A549 (cell line): ENCODE results near the gene THEM5. TPM values are rescaled to one million over a fixed set of nuclear protein-coding genes. Genes with fewer than 3 reads are reported as not detected.
"Not testable (repeated sequence)": the region's sequence is repeated elsewhere in the genome, so short reads cannot be mapped to it uniquely, and the experiment has no call there.

Source experiments
- ATAC-seq, 2 experiments: fragments of 200-7000 bp in 1 of 2; fragments of >200 bp in 1 of 2; cut with Nextera tagmentation in 1 of 2; cut with Tn5 transposase in 1 of 2; 3 replicates each; pipeline versions ENCODE4 v1.8.0 to v1.9.1; 2018 to 2020; ENCODE audit warnings: mild to moderate bottlenecking in 1 of 2, moderate library complexity in 1 of 2
- CTCF ChIA-PET: fragments of 300-600 bp; sonication (Branson Sonifier 250); formaldehyde crosslinking; extraction: SDS; loops from one replicate; lab custom pipeline; 2021; ENCODE audit warnings: antibody characterized with exemption, inconsistent platforms; lab: Yijun Ruan, JAX
- POLR2A ChIA-PET: fragments of 350-600 bp; formaldehyde crosslinking; extraction: SDS; loops from one replicate; lab custom pipeline; 2021; ENCODE audit warnings: antibody characterized with exemption, inconsistent platforms; lab: Yijun Ruan, JAX
- DNase-seq, 2 experiments: peaks; one replicate each; pipeline versions ENCODE4 v3.0.0 to v3.0.0-alpha.2; 2011 to 2016; ENCODE audit warnings: low read depth in 1 of 2, low spot score in 1 of 2
- FAIRE-seq: peaks from 2 replicates; lab custom pipeline; 2011; peaks lifted over from hg19 to GRCh38; lab: Jason Lieb, UNC
- H3K27ac ChIP-seq, 2 experiments: fragments of >200 bp; sonication (Bioruptor Twin); formaldehyde crosslinking; 3 replicates each; pipeline ENCODE4 v1.5.1; 2016 to 2017
- H3K4me1 ChIP-seq: fragments of >200 bp; sonication (Bioruptor Twin); formaldehyde crosslinking; 3 replicates; pipeline ENCODE4 v1.6.1; 2016
- H3K4me2 ChIP-seq: fragments of >200 bp; sonication (Bioruptor Twin); formaldehyde crosslinking; 3 replicates; pipeline ENCODE4 v1.6.1; 2016
- H3K4me3 ChIP-seq: fragments of >200 bp; sonication (Bioruptor Twin); formaldehyde crosslinking; 3 replicates; pipeline ENCODE4 v1.5.1; 2016
- H3K9me3 ChIP-seq: fragments of >200 bp; sonication (Bioruptor Twin); formaldehyde crosslinking; 3 replicates; pipeline ENCODE4 v1.6.1; 2016
- BHLHE40 ChIP-seq: IDR thresholded peaks from 2 replicates; pipeline ENCODE4 v1.6.1; 2012; ENCODE audit warnings: low read depth, low read length, inconsistent platforms
- CBX8 ChIP-seq: fragments of 200-600 bp; sonication (generic); IDR thresholded peaks from 2 replicates; pipeline ENCODE4 v1.6.1; 2016
- CTCF ChIP-seq: fragments of >200 bp; sonication (Bioruptor Twin); formaldehyde crosslinking; IDR thresholded peaks from 3 replicates; pipeline ENCODE4 v1.5.1; 2016
- EHMT2 ChIP-seq: fragments of 200-600 bp; sonication (generic); IDR thresholded peaks from 2 replicates; pipeline ENCODE4 v1.6.1; 2016; ENCODE audit warnings: antibody characterized with exemption, low read depth, mild to moderate bottlenecking, moderate library complexity
- FOSB ChIP-seq: fragments of 250-450 bp; sonication (Bioruptor Pico); IDR thresholded peaks from 2 replicates; pipeline ENCODE4 v1.5.0; 2020; ENCODE audit warnings: mild to moderate bottlenecking, moderate library complexity
- HOXA7 ChIP-seq: fragments of 250-450 bp; sonication (Bioruptor Pico); IDR thresholded peaks from 2 replicates; pipeline ENCODE4 v1.5.0; 2020; ENCODE audit warnings: mild to moderate bottlenecking, moderate library complexity
- HOXB13 ChIP-seq: fragments of 250-450 bp; sonication (Bioruptor Pico); IDR thresholded peaks from 2 replicates; pipeline ENCODE4 v1.5.0; 2020; ENCODE audit warnings: low read depth, mild to moderate bottlenecking, moderate library complexity
- HOXB5 ChIP-seq: fragments of 250-450 bp; sonication (Bioruptor Pico); IDR thresholded peaks from 2 replicates; pipeline ENCODE4 v1.5.0; 2020; ENCODE audit warnings: mild to moderate bottlenecking, moderate library complexity
- KDM1A ChIP-seq: fragments of 200-600 bp; sonication (generic); IDR thresholded peaks from 2 replicates; pipeline ENCODE4 v1.6.1; 2016; ENCODE audit warnings: low read depth, mild to moderate bottlenecking
- MAFK ChIP-seq: fragments of 450-650 bp; IDR thresholded peaks from 2 replicates; pipeline ENCODE4 v1.6.1; 2014; ENCODE audit not compliant: partially characterized antibody
- MAZ ChIP-seq: fragments of 150-350 bp; IDR thresholded peaks from 2 replicates; pipeline ENCODE4 v1.6.1; 2014; ENCODE audit warnings: antibody characterized with exemption, low read depth, low read length, borderline replicate concordance
- MYC ChIP-seq: IDR thresholded peaks from 2 replicates; pipeline ENCODE4 v1.6.1; 2012; ENCODE audit warnings: mild to moderate bottlenecking, inconsistent platforms, low read length, improper control_type of control experiment, borderline replicate concordance
- PHF8 ChIP-seq: fragments of 200-600 bp; sonication (generic); IDR thresholded peaks from 2 replicates; pipeline ENCODE4 v1.6.1; 2016; ENCODE audit warnings: low read depth, mild to moderate bottlenecking, antibody characterized with exemption, moderate library complexity, borderline replicate concordance
- POLR2A ChIP-seq: IDR thresholded peaks from 2 replicates; pipeline ENCODE4 v1.6.1; 2012; ENCODE audit warnings: mild to moderate bottlenecking, low read length
- RAD21 ChIP-seq, 2 experiments: fragments of >200 bp in 1 of 2; sonication (Bioruptor Twin) in 1 of 2; formaldehyde crosslinking in 1 of 2; IDR thresholded peaks in 1 of 2; conservative IDR thresholded peaks in 1 of 2; 2 replicates in 1 of 2; 3 replicates in 1 of 2; pipeline ENCODE4 v1.6.1; 2012 to 2018; ENCODE audit warnings: inconsistent platforms in 1 of 2
- RCOR1 ChIP-seq: fragments of 150-350 bp; IDR thresholded peaks from 2 replicates; pipeline ENCODE4 v1.6.1; 2014; ENCODE audit warnings: antibody characterized with exemption, low read length, low read depth
- RFX5 ChIP-seq: fragments of 450-650 bp; IDR thresholded peaks from 2 replicates; pipeline ENCODE4 v1.7.1; 2014; ENCODE audit warnings: antibody characterized with exemption, mild to moderate bottlenecking, moderate library complexity
- SMC3 ChIP-seq: fragments of >200 bp; sonication (Bioruptor Twin); formaldehyde crosslinking; IDR thresholded peaks from 3 replicates; pipeline ENCODE4 v1.6.1; 2018; ENCODE audit warnings: inconsistent platforms
- TFCP2L1 ChIP-seq: fragments of 250-450 bp; sonication (Bioruptor Pico); IDR thresholded peaks from 2 replicates; pipeline ENCODE4 v1.5.0; 2021; ENCODE audit warnings: mild to moderate bottlenecking
- ZSCAN20 ChIP-seq: fragments of 250-450 bp; sonication (Bioruptor Pico); IDR thresholded peaks from 2 replicates; pipeline ENCODE4 v1.8.0; 2022; ENCODE audit warnings: mild to moderate bottlenecking, moderate library complexity
- WGBS: methylation state at CpG from one replicate; pipeline ENCODE4 v1.1.6; 2017; ENCODE audit errors: missing lambda C conversion rate; 5-methylcytosine and 5-hydroxymethylcytosine counted together
- polyA plus RNA-seq, 4 experiments: library from polyadenylated mRNA; depleted of rRNA in 3 of 4; stranded (reverse); fragments of >200 nt; fragmentation: RNase III in 1 of 4; extraction: RNeasy Plus Mini Kit Qiagen cat#74134 plus additional on column Dnase treatment in 1 of 4; gene quantifications; 2 replicates in 3 of 4; 3 replicates in 1 of 4; pipeline ENCODE4 v1.2.3, GENCODE V29; 2011 to 2017
- TF ChIP-seq, protein P1 (sequence below): IDR thresholded peaks from 2 replicates; pipeline ENCODE4 v1.6.1; 2012
- TF ChIP-seq, protein P2 (sequence below): fragments of 150-350 bp; IDR thresholded peaks from 2 replicates; pipeline ENCODE4 v1.6.1; 2014; ENCODE audit warnings: low read depth, mild to moderate bottlenecking, low read length
- TF ChIP-seq, protein P3 (sequence below): IDR thresholded peaks from 2 replicates; pipeline ENCODE4 v1.6.1; 2012

THEM5 gene
- polyA plus RNA-seq, 2 of the 4 experiments (the other 2 are of a cell fraction), result not detected

DNA sequence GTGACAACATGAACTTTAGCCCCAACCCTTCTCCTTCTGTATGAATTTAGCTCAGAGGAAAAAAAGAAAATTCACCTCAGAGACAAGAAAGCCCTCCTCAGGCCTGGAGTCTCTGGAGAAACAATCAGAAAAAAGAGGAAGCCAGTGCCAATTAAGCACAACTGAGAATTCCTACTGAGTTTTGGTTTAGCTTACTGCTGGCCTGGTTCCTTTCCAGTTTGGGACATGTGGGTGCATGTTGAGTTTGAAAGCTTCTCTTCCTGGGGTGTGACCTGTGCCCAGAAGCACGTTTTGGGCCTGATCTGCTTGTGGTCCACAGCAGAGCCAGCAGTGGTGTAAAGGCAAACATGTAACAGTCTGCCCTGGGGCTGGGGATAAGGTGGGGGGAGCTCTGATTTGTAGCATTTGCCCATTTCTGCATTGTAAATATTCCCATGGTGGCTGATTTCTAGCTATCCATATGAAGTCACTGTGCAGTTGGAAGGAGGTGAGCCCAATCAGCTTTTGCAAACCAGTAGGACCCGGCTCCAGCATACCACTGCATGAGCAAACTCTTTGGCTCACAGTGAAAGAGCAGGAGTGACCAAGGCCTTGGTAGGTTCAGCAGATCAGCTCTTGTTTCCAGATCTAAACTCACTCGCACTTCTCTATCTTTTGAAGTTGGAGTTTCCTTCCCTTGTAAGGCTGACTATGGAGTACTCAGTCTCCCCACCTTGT, 4.7 kb upstream of the THEM5 start:
- FAIRE-seq (no peak), DNase-seq (no peak), ATAC-seq (no peak)
- no peak overlapping the region for H3K4me2 ChIP-seq
- no peak overlapping the region for H3K4me3 ChIP-seq
- no peak overlapping the region for H3K27ac ChIP-seq
- 63% methylated on average over 3 of the region's 3 CpGs for WGBS
- TF ChIP-seq SMC3 (no peak), BHLHE40 (no peak), HOXB5 (CRISPR knock-in tag) (no peak), HOXA7 (CRISPR knock-in tag) (no peak), CTCF (no peak)
- TF ChIP-seq, protein P1, sequence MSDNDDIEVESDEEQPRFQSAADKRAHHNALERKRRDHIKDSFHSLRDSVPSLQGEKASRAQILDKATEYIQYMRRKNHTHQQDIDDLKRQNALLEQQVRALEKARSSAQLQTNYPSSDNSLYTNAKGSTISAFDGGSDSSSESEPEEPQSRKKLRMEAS, result no peak
- H3K9me3 ChIP-seq, result no peaks in the 10 kb centered on the region
- POLR2A ChIA-PET, result no interaction called here
- CTCF ChIA-PET, result interaction anchor here (0.6 to 2.1 kb wide), 8 partner anchors 9 to 517 kb away, joined by 3 to 7 read pairs (median 3); partner anchors contain the start of gene THEM4
- no peaks in the 10 kb centered on the region for H3K4me1 ChIP-seq

DNA sequence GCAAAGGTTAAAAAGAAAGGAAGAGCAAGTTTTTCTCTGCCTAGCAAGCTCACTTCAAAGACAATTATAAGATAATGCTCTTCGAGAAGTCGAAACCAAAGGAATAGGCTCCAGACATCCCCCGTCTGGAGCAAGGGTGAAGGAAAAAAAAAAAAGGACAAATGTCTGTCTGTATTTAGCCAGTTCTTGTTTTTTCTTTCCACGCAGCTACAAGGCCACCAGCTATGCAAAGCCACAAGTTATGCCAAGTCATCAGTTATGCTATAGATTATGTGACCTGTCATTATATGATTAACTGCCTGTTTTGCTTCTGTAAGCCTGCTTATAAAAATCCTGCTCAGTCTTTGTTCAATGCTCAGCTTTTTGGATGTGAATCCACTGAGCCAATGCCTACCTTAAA, 2.4 kb upstream of the THEM5 start:
- POLR2A ChIA-PET, result interaction anchor here (0.7 kb wide), 1 partner anchor 132 kb away, joined by 3 read pairs; no protein-coding TSS in a partner anchor
- no peaks in the 10 kb centered on the region for H3K4me1 ChIP-seq
- no peak for TF ChIP-seq SMC3
- TF ChIP-seq MAFK, result peak; percentile 84
- TF ChIP-seq, all 56 proteins: peak for 1
- FAIRE-seq, result no peak
- ATAC-seq, result no peak
- WGBS, result 75% methylated on average over 4 of the region's 4 CpGs
- no peak overlapping the region for H3K4me2 ChIP-seq
- no peak overlapping the region for H3K4me3 ChIP-seq
- no peak for DNase-seq
- no peak overlapping the region for H3K27ac ChIP-seq
- CTCF ChIA-PET, result interaction anchor here (1.3 kb wide), 1 partner anchor 20 kb away, joined by 5 read pairs; no protein-coding TSS in a partner anchor
- no peaks in the 10 kb centered on the region for H3K9me3 ChIP-seq

- CTCF ChIA-PET, H3K4me2 ChIP-seq, ATAC-seq, H3K4me1 ChIP-seq, DNase-seq, H3K27ac ChIP-seq, FAIRE-seq, H3K9me3 ChIP-seq, H3K4me3 ChIP-seq: not testable (repeated sequence)
- POLR2A ChIA-PET, result interaction anchor here (0.7 kb wide), 1 partner anchor 131 kb away, joined by 3 read pairs; no protein-coding TSS in a partner anchor
- WGBS, result 82% methylated on average over 8 of the region's 8 CpGs
Observed at GRCh38 chr1:151855516-151855915, 2.0 kb upstream of the THEM5 start.

- FAIRE-seq (no peak), ATAC-seq (no peak), DNase-seq (no peak)
- Histone ChIP-seq H3K4me3 (no peak overlapping the region), H3K4me2 (no peak overlapping the region), H3K27ac (no peak overlapping the region), H3K9me3 (no peaks in the 10 kb centered on the region), H3K4me1 (no peaks in the 10 kb centered on the region)
- 81% methylated on average over 7 of the region's 7 CpGs for WGBS
- CTCF ChIA-PET, result no interaction called here
- POLR2A ChIA-PET, result no interaction called here
- TF ChIP-seq CTCF (no peak), KDM1A (no peak), HOXB5 (CRISPR knock-in tag) (no peak), RFX5 (no peak), HOXB13 (CRISPR knock-in tag) (no peak), CBX8 (no peak), HOXA7 (CRISPR knock-in tag) (no peak), ZSCAN20 (CRISPR knock-in tag) (no peak), MYC (no peak), FOSB (CRISPR knock-in tag) (no peak), TFCP2L1 (CRISPR knock-in tag) (no peak), POLR2A (no peak), RCOR1 (no peak), PHF8 (no peak), RAD21 (conservative IDR thresholded peaks at IDR 0.05 in 1 of 2, IDR thresholded peaks at IDR 0.05 in 1 of 2) (no peak), MAZ (no peak), EHMT2 (no peak)
- TF ChIP-seq, protein P2, sequence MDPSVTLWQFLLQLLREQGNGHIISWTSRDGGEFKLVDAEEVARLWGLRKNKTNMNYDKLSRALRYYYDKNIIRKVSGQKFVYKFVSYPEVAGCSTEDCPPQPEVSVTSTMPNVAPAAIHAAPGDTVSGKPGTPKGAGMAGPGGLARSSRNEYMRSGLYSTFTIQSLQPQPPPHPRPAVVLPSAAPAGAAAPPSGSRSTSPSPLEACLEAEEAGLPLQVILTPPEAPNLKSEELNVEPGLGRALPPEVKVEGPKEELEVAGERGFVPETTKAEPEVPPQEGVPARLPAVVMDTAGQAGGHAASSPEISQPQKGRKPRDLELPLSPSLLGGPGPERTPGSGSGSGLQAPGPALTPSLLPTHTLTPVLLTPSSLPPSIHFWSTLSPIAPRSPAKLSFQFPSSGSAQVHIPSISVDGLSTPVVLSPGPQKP, result no peak
- TF ChIP-seq, protein P3, sequence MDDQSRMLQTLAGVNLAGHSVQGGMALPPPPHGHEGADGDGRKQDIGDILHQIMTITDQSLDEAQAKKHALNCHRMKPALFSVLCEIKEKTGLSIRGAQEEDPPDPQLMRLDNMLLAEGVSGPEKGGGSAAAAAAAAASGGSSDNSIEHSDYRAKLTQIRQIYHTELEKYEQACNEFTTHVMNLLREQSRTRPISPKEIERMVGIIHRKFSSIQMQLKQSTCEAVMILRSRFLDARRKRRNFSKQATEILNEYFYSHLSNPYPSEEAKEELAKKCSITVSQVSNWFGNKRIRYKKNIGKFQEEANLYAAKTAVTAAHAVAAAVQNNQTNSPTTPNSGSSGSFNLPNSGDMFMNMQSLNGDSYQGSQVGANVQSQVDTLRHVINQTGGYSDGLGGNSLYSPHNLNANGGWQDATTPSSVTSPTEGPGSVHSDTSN, result no peak
Observed at GRCh38 chr1:151854658-151855057, 1.1 kb upstream of the THEM5 start.
